DMS153 treated with DMSO at 0.1 percent for 48 hours (cell line): ENCODE measurements around the gene PTPRK.

Experiments
- DNase-seq: peaks from one replicate; lab custom pipeline; 2025; ENCODE audit not compliant: unreplicated experiment; lab: John Stamatoyannopoulos, UW

Gene PTPRK

DNA sequence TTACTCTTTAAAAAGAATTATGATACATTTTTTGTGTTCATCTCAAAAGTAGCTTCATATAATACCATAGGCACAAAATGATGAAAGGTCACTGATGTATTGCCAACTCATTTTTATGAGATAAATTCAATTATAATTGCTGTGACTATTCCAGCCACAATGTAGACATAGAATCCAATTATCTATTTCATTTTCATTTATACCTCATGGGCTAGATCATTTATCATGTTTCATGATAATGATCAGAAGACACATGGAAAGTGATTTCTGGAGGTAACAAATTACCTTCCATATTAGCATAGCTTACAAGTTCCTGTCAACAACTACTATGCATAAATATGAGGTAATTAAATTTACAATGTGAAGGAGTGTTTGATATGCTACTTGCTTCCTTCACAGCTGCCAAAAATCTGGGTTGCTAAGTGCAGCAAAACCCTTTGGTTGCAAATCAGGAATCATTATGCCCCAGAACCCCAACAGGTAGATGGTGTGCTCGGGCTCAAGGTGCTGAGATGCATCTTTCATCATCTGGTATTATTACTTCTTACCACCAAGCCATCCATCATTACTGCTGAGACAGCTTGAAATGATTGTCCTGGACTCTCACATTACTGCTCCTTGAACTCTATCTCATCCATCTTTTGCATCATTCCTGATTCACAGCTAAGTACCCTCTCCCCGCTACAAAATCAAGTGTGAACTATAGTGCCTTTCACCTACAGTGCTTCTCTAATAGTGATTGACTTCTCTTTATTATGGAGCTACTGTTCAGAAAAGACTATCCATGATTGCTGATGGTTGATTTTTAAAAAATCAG lies 313.6 kb downstream of the PTPRK start:
- DNase-seq: no peak

DNA sequence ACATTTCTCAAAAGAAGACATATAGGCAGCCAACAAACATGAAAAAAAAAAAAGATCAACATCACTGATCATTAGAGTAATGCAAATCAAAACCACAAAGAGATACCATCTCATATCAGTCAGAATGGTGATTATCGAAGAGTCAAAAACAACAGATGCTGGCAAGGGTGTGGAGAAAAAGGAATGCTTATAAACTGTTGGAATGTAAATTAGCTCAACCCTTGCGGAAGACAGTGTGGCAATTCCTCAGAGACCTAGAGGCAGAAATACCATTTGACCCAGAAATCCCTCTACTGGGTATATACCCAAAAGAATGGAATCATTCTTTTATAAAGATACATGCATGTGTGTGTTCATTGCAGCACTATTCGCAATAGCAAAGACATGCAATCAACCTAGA lies 315.8 kb downstream of the PTPRK start:
- DNase-seq: no peak

DNA sequence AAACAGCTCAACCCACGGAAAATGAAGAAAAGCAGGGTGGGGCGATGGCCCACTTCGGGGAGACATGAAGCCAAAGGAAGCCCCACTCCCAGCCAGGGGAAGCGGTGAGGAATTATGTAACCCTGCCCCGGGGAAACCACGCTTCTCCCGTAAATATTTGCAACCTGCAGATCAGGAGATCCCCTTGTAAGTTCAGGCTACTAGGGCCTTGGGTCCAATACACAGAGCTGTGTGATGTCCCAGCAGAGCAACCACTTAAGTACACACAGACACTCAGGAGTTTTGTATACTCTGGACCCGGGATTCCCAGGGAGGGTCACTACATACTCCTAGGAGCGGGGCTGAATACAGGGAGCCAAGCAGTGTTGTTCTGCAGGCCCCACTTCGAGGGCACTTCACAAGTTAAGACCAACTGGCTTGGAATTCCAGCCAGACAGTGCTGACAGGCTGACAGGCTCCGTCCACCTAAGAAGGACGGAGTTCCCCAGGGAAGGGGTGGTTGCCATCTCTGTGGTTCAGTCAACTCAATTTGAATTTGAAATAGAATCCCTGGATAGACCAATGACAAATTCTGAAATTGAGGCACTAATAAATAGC lies 318.1 kb downstream of the PTPRK start:
- no peak for DNase-seq

DNA sequence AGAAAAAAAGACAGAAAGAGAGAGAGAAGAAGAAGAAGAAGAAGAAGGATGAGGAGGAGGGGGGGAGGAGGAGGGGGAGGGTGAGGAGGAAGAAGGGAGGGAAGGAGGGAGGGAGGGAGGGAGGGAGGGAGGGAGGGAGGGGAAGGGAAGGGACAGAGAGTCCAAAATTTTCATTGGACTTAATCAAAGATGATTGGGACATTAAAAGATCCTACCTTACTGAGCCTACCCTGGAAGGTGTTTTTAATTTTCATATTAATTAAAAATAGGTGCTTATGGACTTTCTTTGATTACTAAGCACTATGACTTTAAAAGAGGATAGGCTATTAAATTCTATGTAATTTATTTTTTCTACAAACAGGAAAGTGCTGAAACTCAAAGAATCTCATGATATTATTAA lies 319.6 kb downstream of the PTPRK start:
- no peak for DNase-seq

DNA sequence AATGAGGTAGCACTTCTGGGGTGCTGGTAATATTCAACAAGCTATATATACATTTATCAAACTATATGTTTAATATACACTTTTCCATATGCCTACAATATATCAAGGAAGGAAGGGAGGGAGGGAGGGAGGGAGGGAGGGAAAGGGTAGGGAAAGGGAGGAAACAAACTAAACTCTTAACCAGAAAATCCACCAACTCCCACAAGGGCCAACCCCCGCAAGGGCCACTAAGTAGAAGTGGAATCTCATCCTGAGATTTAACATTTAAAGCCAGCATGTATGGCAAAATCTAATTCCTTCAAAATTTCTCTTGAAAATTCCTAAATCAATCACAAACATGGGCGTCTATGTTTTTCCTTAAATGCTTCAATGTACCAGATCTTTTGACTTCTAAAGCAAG lies 320.9 kb downstream of the PTPRK start:
- no peak for DNase-seq

DNA sequence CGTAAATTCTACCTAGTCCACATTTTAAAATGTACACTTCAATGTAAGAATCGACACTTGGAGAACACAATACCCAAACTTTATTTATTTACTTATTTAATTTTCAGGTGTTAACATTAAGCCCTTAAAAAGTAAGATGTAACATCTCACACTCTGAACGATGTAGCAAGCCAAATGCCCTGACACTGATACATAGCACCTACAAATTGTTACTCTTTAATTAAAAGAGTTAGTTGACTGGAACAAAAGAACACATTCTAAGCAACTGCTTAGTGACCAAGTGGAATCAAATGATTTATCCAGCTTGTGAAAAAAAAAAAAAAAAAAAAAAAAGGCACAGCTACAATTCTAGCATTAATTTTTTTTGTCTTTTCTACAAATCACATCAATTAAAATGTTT lies 327.4 kb downstream of the PTPRK start:
- DNase-seq: no peak

DNA sequence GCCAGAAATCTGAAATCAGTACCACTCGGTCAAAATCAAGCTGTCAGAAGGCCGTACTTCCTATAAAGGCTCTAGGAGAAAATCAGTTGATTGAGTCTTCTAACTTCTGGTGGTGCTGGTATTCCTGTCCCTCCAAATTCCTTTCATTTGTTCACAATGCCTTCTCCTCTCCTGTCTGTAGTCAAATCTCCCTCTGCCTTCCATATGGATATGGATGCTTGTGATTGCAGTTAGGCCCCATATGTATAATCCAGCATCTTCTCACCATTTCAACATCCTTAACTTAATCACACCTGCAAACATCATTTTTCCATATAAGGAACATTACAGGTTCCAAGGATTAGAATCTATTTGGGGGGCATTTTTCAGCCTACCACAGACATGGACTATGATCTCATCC lies 331.7 kb downstream of the PTPRK start:
- DNase-seq: no peak

DNA sequence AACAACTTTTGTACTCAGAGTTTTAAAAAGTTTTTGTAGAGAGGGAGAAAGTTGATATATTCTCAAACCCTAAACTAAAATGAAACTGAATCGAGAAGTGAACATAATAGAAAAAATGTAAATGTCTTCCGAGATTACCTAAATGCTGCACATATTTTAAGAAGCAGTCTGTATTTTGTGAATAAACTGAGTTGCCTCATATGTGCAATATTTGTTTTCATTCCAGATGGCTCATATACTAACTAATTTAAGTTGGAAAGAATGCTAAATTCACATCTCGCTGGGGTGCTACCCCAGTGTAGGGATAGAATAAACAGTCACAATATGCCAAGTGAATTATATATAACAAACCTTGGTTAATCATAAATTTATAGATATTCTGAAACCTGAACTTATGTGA lies 333.7 kb downstream of the PTPRK start:
- no peak for DNase-seq

DNA sequence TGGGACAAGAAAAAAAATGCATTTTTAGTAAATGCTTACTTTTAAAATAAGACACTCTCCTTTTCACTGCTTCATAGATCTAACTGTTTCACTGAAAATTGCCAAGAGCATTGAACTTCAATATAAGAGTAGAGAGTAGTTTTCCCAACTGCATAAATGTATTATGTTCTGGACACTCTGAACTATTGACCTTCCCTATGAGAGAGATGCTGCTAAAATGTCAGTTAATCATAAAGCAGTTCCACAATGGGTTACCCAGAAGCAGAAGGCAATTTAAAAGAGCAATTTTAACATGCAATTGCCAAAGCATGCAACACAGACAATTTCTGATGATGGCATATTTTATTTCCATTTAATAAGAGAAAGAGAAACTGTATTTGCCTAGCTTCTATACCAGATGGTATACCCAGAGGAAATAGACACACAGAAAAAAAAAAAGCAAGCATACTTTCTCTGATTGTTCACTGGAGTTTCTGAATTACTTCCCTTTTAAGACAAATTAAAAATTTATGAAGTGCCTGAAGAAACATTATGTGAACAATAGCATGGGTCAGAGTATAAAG lies 340.4 kb downstream of the PTPRK start:
- DNase-seq: no peak

DNA sequence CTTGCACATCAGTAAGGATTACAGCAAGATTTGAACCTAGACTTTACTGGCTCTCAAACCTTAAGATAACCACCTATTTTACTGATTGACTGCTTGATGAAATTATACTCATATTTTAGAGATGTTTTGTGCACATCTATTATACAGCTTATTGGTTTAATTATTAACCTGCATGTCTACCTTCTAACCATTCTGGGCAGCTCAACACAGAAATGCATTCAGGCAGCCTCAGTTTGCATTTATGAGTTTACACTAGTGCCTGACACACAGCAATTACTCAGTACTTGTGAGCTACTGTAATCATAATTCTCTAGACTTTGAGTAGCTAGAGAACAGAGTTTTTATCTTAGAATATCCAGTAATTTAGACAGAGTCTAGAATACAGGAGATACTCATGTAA lies 345.7 kb downstream of the PTPRK start:
- no peak for DNase-seq

DNA sequence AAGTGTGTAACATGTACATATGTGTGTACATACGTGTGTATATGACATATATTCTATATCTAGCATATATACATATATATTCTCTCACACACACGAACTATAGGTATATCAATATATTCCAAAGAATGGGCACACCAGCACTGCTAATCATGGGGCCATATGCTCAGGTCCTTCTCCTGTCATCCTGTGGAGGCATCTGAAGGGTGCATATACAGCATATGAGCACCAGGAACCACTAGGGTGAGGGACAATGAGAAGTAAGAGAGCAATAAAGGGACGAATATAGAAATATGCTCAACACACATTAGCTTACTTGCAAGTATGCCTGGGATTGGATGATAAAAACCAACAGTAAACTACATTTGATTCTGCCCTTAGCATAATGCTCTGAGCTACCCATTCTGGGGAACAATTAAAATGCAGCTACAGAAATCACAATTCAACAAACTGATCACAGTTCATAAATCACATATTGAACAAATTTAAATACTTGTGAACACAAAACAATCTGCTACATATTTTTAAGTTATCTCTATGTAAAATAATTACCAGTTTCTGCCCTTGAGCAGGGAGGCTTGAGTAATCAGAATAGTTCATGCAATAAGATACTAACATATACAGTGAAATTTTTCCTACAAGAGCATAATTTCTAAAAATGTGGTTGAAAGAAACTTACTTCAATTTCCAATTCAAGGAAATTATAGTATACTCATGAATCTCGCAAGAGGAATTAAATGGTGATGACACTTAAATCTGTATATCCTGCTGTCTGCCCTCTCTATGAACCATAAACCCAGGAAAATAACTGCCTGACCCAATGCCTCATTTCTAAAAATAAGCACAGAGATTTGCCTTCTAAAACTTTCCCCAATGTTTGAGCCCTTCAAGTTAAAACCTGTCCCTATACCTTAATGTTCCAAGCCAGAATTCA lies 347.4 kb downstream of the PTPRK start:
- DNase-seq: no peak

DNA sequence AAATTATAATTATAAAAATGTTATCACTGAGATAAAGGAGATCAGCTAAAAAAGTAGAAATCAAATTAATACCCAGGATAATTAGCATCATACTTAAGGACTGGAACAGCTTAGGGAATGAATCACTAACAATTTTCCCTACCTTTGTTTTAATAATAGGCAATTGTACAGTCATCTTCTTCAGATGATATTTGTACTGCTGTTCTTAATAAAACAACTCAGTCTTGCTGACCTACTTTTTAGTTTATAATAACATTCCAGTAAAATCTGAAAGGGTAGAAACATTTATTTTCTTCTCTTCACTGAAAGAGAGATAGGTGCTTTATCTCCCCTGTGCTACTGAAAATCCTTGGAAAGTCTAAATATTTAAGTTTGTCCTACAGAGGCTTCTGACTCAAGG lies 348.3 kb downstream of the PTPRK start:
- no peak for DNase-seq

DNA sequence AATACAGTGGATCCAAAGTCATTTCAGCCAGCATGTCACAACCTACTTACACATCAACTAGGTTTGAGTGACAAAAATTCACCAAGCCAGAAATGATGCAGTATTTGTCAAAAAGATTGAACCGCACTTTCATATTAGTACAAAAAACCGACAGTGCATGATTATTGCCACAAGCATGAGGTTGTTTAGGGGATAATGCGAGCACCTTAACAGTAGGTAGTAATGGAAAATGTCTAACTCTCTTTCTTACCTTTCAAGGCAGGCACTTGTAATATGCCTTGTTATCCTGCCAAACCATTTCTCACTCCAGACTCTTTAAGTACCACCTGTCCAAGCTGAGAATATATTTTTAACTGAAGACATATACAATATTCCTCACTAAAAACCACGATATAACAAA lies 349.2 kb downstream of the PTPRK start:
- DNase-seq: no peak

DNA sequence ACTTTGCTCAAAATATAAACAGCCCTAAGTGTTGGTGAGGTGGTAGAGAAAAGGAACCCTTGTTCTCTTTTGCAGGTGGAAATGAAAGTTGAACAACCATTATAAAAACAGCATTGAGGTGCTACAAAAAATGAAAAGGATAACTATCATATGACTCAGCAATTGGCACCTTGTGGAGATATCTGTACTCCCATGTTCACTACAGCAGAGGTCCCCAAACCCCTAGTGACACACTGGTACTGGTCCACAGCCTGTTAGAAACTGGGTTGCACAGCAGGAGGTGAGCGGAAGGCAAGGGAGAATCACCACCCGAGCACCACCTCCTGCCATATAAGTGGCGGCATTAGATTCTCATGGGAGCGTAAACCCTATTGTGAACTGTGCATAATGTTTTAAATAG lies 352.2 kb downstream of the PTPRK start:
- no peak for DNase-seq

DNA sequence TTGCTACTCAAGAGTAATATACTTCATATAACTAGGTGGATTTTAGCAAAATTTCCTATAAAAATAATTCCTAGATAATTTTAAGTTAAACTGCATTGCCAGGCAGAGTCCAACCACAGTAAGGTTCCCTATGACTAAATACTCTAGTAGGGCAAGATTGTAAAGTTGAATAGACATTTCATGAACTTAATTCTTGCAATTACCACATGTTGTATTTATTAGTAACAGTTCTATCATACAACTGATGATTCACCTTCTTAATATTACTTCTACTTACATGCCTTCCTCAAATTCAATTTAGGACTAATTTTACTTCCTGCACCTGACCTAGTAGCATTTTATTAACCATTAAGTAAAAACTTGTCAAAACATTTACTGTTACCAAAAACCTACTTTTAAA lies 352.8 kb downstream of the PTPRK start:
- no peak for DNase-seq

DNA sequence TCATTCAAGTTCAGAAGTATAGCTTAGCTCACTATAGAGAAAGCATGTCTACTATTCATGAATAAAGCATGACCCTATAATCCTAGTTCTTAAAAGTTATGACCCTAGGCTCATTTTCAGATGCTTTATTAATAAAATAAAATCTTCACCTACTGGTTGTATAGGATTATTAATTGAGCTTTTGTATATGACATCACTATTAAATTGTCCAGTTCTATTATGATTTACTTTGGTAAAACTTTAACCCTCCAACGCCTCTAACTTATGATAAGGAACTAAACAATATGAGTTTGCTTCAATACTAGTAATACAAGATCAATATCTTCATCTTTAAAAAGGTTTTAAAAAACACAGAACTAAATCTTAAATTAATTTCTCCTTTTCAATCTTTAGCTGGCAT lies 356.1 kb downstream of the PTPRK start:
- no peak for DNase-seq

DNA sequence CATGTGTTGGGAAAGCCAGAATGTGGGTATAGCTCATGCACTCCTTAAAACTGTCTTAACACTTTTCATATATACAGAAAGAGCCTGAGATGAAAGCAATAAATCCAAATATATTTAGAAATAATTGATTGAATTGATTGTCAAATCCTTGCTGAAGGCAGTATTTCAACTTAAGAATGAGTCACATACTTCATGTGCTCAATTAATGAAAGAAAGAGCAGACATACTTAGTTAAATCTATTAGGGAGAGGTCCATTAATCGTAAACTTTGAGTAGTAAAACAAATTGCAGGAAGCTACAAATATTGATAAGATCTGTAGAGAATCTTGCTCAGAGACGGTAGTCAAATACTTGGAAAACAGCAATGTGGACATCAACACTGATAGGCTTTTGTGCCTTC lies 358.0 kb downstream of the PTPRK start:
- no peak for DNase-seq

DNA sequence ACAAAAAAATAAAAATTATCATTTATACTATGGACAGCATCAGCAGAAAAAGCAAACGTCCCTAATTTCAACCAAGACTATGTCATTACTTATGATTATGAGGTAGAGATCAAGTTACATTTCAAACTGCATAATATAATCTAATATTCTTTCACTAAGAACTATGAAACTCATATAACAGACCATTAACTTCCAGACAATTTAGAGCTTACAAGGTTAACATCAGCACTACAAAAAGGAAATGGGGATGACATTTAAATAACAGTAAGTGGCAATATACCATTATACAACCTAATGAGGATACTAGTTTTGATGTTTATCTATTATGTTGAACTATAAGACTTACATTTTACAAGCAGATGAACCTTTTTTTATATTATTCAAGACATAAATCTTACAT lies 358.6 kb downstream of the PTPRK start:
- no peak for DNase-seq

DNA sequence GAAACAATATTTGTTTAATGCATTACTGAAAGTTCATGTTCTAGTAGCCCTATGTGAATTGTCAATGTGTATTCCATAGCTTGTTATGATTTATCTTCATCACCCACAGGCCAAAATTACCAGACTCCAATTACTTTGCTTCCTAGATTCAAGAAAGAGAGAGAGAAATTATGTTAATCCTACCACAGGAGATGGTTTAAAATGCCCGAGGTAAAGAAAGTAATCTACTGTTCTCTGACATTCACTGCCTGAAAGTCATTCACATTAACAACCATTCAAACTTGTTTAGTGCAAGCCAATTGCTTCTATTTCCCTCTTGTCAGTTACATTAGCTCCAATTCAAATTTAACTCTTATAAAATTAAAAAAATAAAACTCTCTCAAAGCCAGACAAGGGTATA lies 359.1 kb downstream of the PTPRK start:
- DNase-seq: no peak

DNA sequence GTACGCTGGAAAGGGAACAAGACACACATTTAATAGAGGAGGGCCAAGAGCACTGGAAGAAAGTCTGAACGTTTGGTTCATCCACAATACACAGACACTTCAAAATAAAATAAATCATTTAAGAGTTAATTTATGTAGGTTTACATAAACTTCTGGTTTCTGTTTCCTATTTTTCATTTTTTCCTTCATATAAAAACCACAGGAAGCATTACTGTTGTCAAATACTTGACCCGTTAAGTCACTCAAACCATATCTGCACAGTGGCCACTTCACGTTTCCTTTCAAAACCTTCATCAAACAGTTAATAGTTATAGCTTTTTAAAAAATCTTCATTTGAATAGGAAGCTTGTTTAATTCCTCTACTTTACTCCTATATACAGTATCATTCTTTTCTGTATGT lies 361.9 kb downstream of the PTPRK start:
- DNase-seq: no peak

DNA sequence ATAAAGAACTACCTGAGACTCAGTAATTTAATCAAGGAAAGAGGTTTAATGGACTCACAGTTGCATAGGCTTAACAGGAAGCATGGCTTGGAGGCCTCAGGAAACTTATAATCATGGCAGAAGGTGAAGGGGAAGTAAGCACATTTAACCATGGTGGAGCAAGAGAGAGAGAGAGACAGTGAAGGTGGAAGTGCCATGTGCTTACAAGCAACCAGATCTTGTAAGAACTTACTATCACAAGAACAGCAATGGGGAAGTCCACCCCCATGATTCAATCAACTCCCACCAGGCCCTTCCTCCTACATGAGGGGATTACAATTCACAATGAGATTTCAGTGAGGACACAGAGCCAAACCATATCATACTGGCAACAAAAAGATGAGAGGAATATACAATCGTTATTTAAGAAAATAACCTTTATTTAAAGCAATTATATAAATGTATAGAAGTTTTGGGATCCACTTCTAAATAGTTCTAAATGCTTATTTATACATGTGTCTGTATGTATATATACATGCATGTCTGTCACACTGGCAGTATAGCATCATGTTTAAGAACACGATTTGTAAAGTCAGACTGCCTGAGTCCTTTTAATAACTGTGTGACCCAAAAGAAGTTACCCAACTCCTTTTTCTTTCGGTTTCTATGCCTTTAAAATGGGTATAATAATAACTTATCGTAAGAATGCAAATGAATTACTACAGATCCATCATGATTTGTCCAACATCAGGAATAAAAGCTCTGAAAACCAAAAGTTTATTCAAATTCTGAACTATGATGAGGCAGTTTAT lies 363.9 kb downstream of the PTPRK start:
- DNase-seq: no peak
